Rectal smooth muscle tissue (tissue), 1 donor: ENCODE data around the gene TGFBRAP1.

Experiments used
- H3K27ac ChIP-seq: one replicate; pipeline ENCODE4 v1.7.0; 2013; ENCODE audit warnings: low read depth, low read length, inconsistent platforms
- H3K27me3 ChIP-seq: one replicate; pipeline ENCODE4 v1.7.0; 2013; ENCODE audit warnings: low read length; ENCODE audit not compliant: control insufficient read depth, insufficient read depth
- H3K36me3 ChIP-seq: one replicate; pipeline ENCODE4 v1.7.0; 2013; ENCODE audit warnings: low read length; ENCODE audit not compliant: control insufficient read depth, insufficient read depth
- H3K4me1 ChIP-seq: one replicate; pipeline ENCODE4 v1.7.0; 2013; ENCODE audit warnings: low read length; ENCODE audit not compliant: control insufficient read depth, insufficient read depth
- H3K4me3 ChIP-seq: one replicate; pipeline ENCODE4 v1.7.0; 2013; ENCODE audit warnings: low read length
- H3K9ac ChIP-seq: one replicate; pipeline ENCODE4 v1.7.0; 2013; ENCODE audit warnings: low read length

The TGFBRAP1 gene

GRCh38 chr2:105323111-105323510 is 6.4 kb downstream of the TGFBRAP1 start:
- Histone ChIP-seq H3K27ac (no peak overlapping the region), H3K4me3 (no peak overlapping the region), H3K9ac (no peak overlapping the region), H3K36me3 (no peaks in the 10 kb centered on the region), H3K27me3 (no peaks in the 10 kb centered on the region), H3K4me1 (peaks cover 3% of the 10 kb centered on the region)

- H3K4me3 ChIP-seq = no peak overlapping the region
- no peaks in the 10 kb centered on the region for H3K27me3 ChIP-seq
- H3K9ac ChIP-seq = no peak overlapping the region
- no peaks in the 10 kb centered on the region for H3K36me3 ChIP-seq
- H3K4me1 ChIP-seq = peaks cover 3% of the 10 kb centered on the region
- H3K27ac ChIP-seq = no peak overlapping the region
Observed at GRCh38 chr2:105321875-105322646, 7.5 kb downstream of the TGFBRAP1 start.

GRCh38 chr2:105320651-105321215 is 8.8 kb downstream of the TGFBRAP1 start:
- H3K4me3 ChIP-seq = no peak overlapping the region
- peaks cover 3% of the 10 kb centered on the region for H3K4me1 ChIP-seq
- H3K36me3 ChIP-seq = no peaks in the 10 kb centered on the region
- no peak overlapping the region for H3K27ac ChIP-seq
- no peaks in the 10 kb centered on the region for H3K27me3 ChIP-seq
- H3K9ac ChIP-seq = no peak overlapping the region

GRCh38 chr2:105317937-105318336 is 11.6 kb downstream of the TGFBRAP1 start:
- Histone ChIP-seq H3K9ac (no peak overlapping the region), H3K4me3 (no peak overlapping the region), H3K36me3 (no peaks in the 10 kb centered on the region), H3K4me1 (peaks cover 3% of the 10 kb centered on the region), H3K27me3 (no peaks in the 10 kb centered on the region), H3K27ac (no peak overlapping the region)

- H3K9ac ChIP-seq = no peak overlapping the region
- no peaks in the 10 kb centered on the region for H3K36me3 ChIP-seq
- no peak overlapping the region for H3K27ac ChIP-seq
- no peaks in the 10 kb centered on the region for H3K27me3 ChIP-seq
- H3K4me1 ChIP-seq = no peaks in the 10 kb centered on the region
- H3K4me3 ChIP-seq = no peak overlapping the region
Observed at GRCh38 chr2:105315314-105315713, 14.2 kb downstream of the TGFBRAP1 start.

- Histone ChIP-seq H3K9ac (no peak overlapping the region), H3K4me1 (no peaks in the 10 kb centered on the region), H3K4me3 (no peak overlapping the region), H3K27me3 (no peaks in the 10 kb centered on the region), H3K27ac (no peak overlapping the region), H3K36me3 (no peaks in the 10 kb centered on the region)
Observed at GRCh38 chr2:105313877-105314276, 15.7 kb downstream of the TGFBRAP1 start.

- H3K4me1 ChIP-seq = no peaks in the 10 kb centered on the region
- H3K9ac ChIP-seq = no peak overlapping the region
- no peak overlapping the region for H3K4me3 ChIP-seq
- no peak overlapping the region for H3K27ac ChIP-seq
- no peaks in the 10 kb centered on the region for H3K27me3 ChIP-seq
- H3K36me3 ChIP-seq = peaks cover 6% of the 10 kb centered on the region
Observed at GRCh38 chr2:105309147-105309545, 20.4 kb downstream of the TGFBRAP1 start.

- Histone ChIP-seq H3K4me3 (no peak overlapping the region), H3K27me3 (no peaks in the 10 kb centered on the region), H3K4me1 (no peaks in the 10 kb centered on the region), H3K9ac (no peak overlapping the region), H3K36me3 (peaks cover 6% of the 10 kb centered on the region), H3K27ac (no peak overlapping the region)
Observed at GRCh38 chr2:105308382-105309146, 21.0 kb downstream of the TGFBRAP1 start.

GRCh38 chr2:105307962-105308361 is 21.6 kb downstream of the TGFBRAP1 start:
- H3K36me3 ChIP-seq = peaks cover 6% of the 10 kb centered on the region

GRCh38 chr2:105307550-105307949 is 22.0 kb downstream of the TGFBRAP1 start:
- no peak overlapping the region for H3K9ac ChIP-seq
- H3K4me1 ChIP-seq = no peaks in the 10 kb centered on the region
- no peak overlapping the region for H3K27ac ChIP-seq
- no peaks in the 10 kb centered on the region for H3K27me3 ChIP-seq
- H3K36me3 ChIP-seq = peaks cover 6% of the 10 kb centered on the region
- no peak overlapping the region for H3K4me3 ChIP-seq

More at GRCh38 chr2:105307962-105308361, 21.6 kb downstream of the TGFBRAP1 start:
- H3K4me3 ChIP-seq = no peak overlapping the region
- H3K4me1 ChIP-seq = no peaks in the 10 kb centered on the region
- no peaks in the 10 kb centered on the region for H3K27me3 ChIP-seq
- H3K27ac ChIP-seq = no peak overlapping the region
- H3K9ac ChIP-seq = no peak overlapping the region

GRCh38 chr2:105307146-105307545 is 22.4 kb downstream of the TGFBRAP1 start:
- Histone ChIP-seq H3K9ac (no peak overlapping the region), H3K4me1 (no peaks in the 10 kb centered on the region), H3K27me3 (no peaks in the 10 kb centered on the region), H3K4me3 (no peak overlapping the region), H3K36me3 (peaks cover 6% of the 10 kb centered on the region), H3K27ac (no peak overlapping the region)

GRCh38 chr2:105301646-105302045 is 27.9 kb downstream of the TGFBRAP1 start:
- H3K27me3 ChIP-seq = no peaks in the 10 kb centered on the region
- H3K36me3 ChIP-seq = peaks cover 10% of the 10 kb centered on the region
- H3K9ac ChIP-seq = no peak overlapping the region
- no peak overlapping the region for H3K27ac ChIP-seq
- H3K4me1 ChIP-seq = no peaks in the 10 kb centered on the region
- H3K4me3 ChIP-seq = no peak overlapping the region
